ENCODE measurements around the gene CFTR. TPM values are rescaled to one million over a fixed set of nuclear protein-coding genes. Genes with fewer than 3 reads are reported as not detected.

The CFTR gene
- total RNA-seq, 2 experiments from 2014 or later, result not detected

GRCh38 chr7:117572856-117573620, 93.2 kb downstream of the CFTR start:
- Mint-ChIP-seq H3K27ac (no peak overlapping the region), H3K4me3 (no peak overlapping the region), H3K4me1 (no peaks in the 10 kb centered on the region), H3K9me3 (no peaks in the 10 kb centered on the region), H3K36me3 (ENCODE audit: low read depth) (no peaks in the 10 kb centered on the region), H3K27me3 (no peaks in the 10 kb centered on the region)
- POLR2A ChIA-PET, result no interaction called here
- CTCF ChIA-PET, result interaction anchor here (0.5 kb wide), 1 partner anchor 143 kb away, joined by 3 read pairs; no protein-coding TSS in a partner anchor
- DNase-seq, result no peak

DNA sequence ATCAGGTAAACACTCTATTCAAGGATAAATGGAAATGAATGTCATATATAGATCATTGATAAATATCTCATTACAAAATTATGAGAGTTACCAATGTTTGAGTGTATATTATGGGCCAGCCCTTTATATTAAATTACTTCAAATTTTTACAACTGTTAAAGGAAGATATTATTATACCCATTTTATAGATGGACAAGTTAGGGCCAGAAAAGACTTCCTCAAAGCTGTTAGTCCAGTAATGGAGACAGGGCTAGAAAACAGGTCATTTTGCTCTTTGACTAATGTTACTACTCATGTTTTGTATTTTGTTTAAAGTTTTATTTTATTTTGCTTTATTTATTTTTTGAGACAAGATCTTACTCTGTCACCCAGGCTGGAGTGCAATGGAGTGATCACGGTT, 101.6 kb downstream of the CFTR start:
- ChIA-PET CTCF (no interaction called here), POLR2A (no interaction called here)
- Mint-ChIP-seq H3K4me3 (no peak overlapping the region), H3K27ac (no peak overlapping the region), H3K27me3 (no peaks in the 10 kb centered on the region), H3K9me3 (no peaks in the 10 kb centered on the region), H3K4me1 (no peaks in the 10 kb centered on the region), H3K36me3 (ENCODE audit: low read depth) (no peaks in the 10 kb centered on the region)
- DNase-seq, result no peak

DNA sequence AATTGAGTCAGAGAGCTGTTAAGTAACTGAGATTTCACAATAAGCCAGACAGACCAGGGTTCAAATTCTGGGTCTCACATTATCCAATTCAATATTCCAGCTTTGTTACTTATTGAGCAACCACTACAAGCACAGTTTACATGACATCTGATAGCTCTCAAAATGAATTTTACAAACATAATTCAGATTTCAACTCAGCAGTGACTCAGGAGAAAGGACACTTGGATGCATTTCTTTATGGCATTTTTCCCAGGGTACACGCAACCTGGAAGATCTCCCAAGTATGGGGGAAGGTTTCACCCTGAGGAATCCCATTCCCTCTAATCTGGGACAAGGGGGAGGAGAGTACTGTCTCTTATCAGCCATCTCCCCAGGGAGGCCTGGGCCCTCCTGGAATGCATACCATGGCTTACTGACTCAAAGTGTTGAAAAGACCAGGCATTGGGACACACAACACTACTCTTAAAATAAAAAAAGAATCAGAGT, 102.4 kb downstream of the CFTR start:
- no peaks in the 10 kb centered on the region for H3K9me3 Mint-ChIP-seq
- no peaks in the 10 kb centered on the region for H3K36me3 Mint-ChIP-seq (ENCODE audit: low read depth)
- ChIA-PET POLR2A (no interaction called here), CTCF (no interaction called here)
- H3K4me3 Mint-ChIP-seq, result no peak overlapping the region
- no peak overlapping the region for H3K27ac Mint-ChIP-seq
- DNase-seq, result no peak
- no peaks in the 10 kb centered on the region for H3K27me3 Mint-ChIP-seq
- no peaks in the 10 kb centered on the region for H3K4me1 Mint-ChIP-seq

DNA sequence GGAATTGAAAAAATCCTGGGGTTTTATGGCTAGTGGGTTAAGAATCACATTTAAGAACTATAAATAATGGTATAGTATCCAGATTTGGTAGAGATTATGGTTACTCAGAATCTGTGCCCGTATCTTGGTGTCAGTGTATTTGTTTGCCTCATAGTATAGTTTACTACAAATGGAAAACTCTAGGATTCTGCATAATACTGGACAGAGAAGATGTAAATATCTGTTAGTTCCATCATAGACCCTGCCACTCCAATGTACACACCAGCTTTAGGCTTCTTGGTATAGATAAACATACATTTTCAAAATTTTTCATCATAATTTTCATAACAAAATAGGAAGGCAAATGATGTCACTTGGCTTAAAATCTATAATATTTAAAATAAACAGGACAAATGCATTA, 108.1 kb downstream of the CFTR start:
- H3K27me3 Mint-ChIP-seq, result no peaks in the 10 kb centered on the region
- no peaks in the 10 kb centered on the region for H3K9me3 Mint-ChIP-seq
- DNase-seq, result no peak
- no peak overlapping the region for H3K4me3 Mint-ChIP-seq
- H3K36me3 Mint-ChIP-seq (ENCODE audit: low read depth), result no peaks in the 10 kb centered on the region
- H3K4me1 Mint-ChIP-seq, result peaks cover 8% of the 10 kb centered on the region
- POLR2A ChIA-PET, result no interaction called here
- no peak overlapping the region for H3K27ac Mint-ChIP-seq
- CTCF ChIA-PET, result no interaction called here

GRCh38 chr7:117588352-117588794, 108.5 kb downstream of the CFTR start:
- Mint-ChIP-seq H3K4me1 (peaks cover 8% of the 10 kb centered on the region), H3K4me3 (no peak overlapping the region), H3K36me3 (ENCODE audit: low read depth) (no peaks in the 10 kb centered on the region), H3K9me3 (no peaks in the 10 kb centered on the region), H3K27ac (no peak overlapping the region), H3K27me3 (no peaks in the 10 kb centered on the region)
- POLR2A ChIA-PET, result no interaction called here
- CTCF ChIA-PET, result no interaction called here
- DNase-seq, result no peak

DNA sequence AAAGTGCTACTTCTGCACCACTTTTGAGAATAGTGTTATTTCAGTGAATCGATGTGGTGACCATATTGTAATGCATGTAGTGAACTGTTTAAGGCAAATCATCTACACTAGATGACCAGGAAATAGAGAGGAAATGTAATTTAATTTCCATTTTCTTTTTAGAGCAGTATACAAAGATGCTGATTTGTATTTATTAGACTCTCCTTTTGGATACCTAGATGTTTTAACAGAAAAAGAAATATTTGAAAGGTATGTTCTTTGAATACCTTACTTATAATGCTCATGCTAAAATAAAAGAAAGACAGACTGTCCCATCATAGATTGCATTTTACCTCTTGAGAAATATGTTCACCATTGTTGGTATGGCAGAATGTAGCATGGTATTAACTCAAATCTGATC, 110.4 kb downstream of the CFTR start:
- Mint-ChIP-seq H3K4me3 (no peak overlapping the region), H3K9me3 (no peaks in the 10 kb centered on the region), H3K4me1 (peaks cover 8% of the 10 kb centered on the region), H3K27ac (no peak overlapping the region), H3K36me3 (ENCODE audit: low read depth) (no peaks in the 10 kb centered on the region), H3K27me3 (no peaks in the 10 kb centered on the region)
- ChIA-PET CTCF (no interaction called here), POLR2A (no interaction called here)
- DNase-seq, result no peak

GRCh38 chr7:117592011-117592635, 112.3 kb downstream of the CFTR start:
- POLR2A ChIA-PET, result no interaction called here
- Mint-ChIP-seq H3K27me3 (no peaks in the 10 kb centered on the region), H3K4me3 (no peak overlapping the region), H3K4me1 (peaks cover 8% of the 10 kb centered on the region), H3K36me3 (ENCODE audit: low read depth) (no peaks in the 10 kb centered on the region), H3K27ac (no peak overlapping the region), H3K9me3 (no peaks in the 10 kb centered on the region)
- CTCF ChIA-PET, result no interaction called here
- no peak for DNase-seq

- CTCF ChIA-PET, result no interaction called here
- Mint-ChIP-seq H3K4me1 (no peaks in the 10 kb centered on the region), H3K9me3 (no peaks in the 10 kb centered on the region), H3K27me3 (no peaks in the 10 kb centered on the region), H3K27ac (no peak overlapping the region), H3K4me3 (no peak overlapping the region), H3K36me3 (ENCODE audit: low read depth) (no peaks in the 10 kb centered on the region)
- no peak for DNase-seq
- POLR2A ChIA-PET, result no interaction called here
Observed at GRCh38 chr7:117596134-117596533, 116.3 kb downstream of the CFTR start.

DNA sequence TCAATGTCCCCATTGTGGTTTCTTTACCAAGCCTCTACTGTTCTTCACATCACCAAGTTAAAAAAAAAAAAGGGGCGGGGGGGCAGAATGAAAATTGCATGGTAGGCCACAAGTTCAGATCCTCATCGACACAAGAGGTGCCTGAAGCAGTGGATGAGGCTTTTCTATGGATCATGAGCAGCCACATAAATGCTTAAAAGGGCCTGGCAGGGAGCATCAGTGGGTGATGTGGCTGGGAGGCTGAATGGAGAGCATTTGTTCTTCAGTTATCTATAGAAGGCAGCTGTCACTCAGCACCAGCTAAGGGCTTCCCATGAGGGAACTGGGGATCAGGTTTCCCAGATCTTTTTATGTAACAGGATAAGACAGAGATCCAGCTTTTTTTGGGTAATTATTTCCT, 117.9 kb downstream of the CFTR start:
- Mint-ChIP-seq H3K27ac (no peak overlapping the region), H3K9me3 (no peaks in the 10 kb centered on the region), H3K27me3 (no peaks in the 10 kb centered on the region), H3K4me1 (no peaks in the 10 kb centered on the region), H3K36me3 (ENCODE audit: low read depth) (no peaks in the 10 kb centered on the region), H3K4me3 (no peak overlapping the region)
- no peak for DNase-seq
- CTCF ChIA-PET, result no interaction called here
- POLR2A ChIA-PET, result no interaction called here

DNA sequence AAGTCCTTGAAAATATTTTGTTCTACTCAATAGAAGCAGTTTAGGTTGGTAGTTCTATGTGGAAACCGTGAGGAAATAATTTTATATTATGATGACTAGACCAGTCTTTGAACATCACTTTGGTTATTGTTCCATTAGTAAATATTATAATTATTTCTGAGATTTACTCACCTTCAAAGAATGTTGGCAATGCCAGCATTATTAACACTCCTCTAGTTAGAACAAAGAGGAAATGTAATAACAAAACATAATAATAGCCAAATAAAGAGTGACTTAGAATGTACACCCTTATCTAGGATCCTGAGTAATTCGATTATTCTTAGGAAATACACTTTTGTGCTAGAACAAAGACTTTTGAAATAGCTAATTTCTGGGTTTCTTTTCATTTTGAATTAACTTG, 121.1 kb downstream of the CFTR start:
- H3K27ac Mint-ChIP-seq, result no peak overlapping the region
- CTCF ChIA-PET, result no interaction called here
- H3K36me3 Mint-ChIP-seq (ENCODE audit: low read depth), result no peaks in the 10 kb centered on the region
- H3K9me3 Mint-ChIP-seq, result no peaks in the 10 kb centered on the region
- no peaks in the 10 kb centered on the region for H3K4me1 Mint-ChIP-seq
- no peak overlapping the region for H3K4me3 Mint-ChIP-seq
- no peak for DNase-seq
- no peaks in the 10 kb centered on the region for H3K27me3 Mint-ChIP-seq
- POLR2A ChIA-PET, result no interaction called here

GRCh38 chr7:117603627-117604026, 123.8 kb downstream of the CFTR start:
- ChIA-PET CTCF (no interaction called here), POLR2A (no interaction called here)
- no peak for DNase-seq
- no peaks in the 10 kb centered on the region for H3K27me3 Mint-ChIP-seq
- H3K9me3 Mint-ChIP-seq, result no peaks in the 10 kb centered on the region
- no peaks in the 10 kb centered on the region for H3K4me1 Mint-ChIP-seq
- H3K36me3 Mint-ChIP-seq (ENCODE audit: low read depth), result no peaks in the 10 kb centered on the region
- H3K27ac Mint-ChIP-seq, result no peak overlapping the region
- H3K4me3 Mint-ChIP-seq, result no peak overlapping the region

DNA sequence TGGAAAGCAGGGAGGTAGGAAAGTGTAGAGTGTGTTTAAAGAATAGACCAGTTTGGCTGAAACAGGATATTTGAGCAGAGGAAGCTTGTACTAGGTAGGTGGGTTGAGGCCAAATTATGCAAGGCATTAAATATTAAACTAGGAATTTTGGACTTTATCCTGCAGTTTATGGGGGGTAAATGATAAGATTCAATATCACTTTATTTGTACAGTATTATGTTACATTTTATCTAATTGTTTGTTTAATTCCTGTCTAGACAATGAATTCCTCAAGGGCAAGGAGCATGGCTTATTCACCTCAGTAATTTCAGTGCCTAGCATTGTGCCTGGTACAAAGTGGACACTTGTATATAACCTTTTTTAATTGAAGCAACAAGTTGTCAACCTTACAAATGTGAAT, 125.9 kb downstream of the CFTR start:
- Mint-ChIP-seq H3K9me3 (no peaks in the 10 kb centered on the region), H3K27ac (no peak overlapping the region), H3K4me3 (no peak overlapping the region), H3K4me1 (no peaks in the 10 kb centered on the region), H3K27me3 (no peaks in the 10 kb centered on the region), H3K36me3 (ENCODE audit: low read depth) (no peaks in the 10 kb centered on the region)
- POLR2A ChIA-PET, result no interaction called here
- no peak for DNase-seq
- CTCF ChIA-PET, result no interaction called here

- Mint-ChIP-seq H3K27me3 (no peaks in the 10 kb centered on the region), H3K27ac (no peak overlapping the region), H3K4me1 (no peaks in the 10 kb centered on the region), H3K4me3 (no peak overlapping the region), H3K36me3 (ENCODE audit: low read depth) (no peaks in the 10 kb centered on the region), H3K9me3 (no peaks in the 10 kb centered on the region)
- DNase-seq, result no peak
- ChIA-PET CTCF (no interaction called here), POLR2A (no interaction called here)
Observed at GRCh38 chr7:117606132-117606531, 126.3 kb downstream of the CFTR start.

DNA sequence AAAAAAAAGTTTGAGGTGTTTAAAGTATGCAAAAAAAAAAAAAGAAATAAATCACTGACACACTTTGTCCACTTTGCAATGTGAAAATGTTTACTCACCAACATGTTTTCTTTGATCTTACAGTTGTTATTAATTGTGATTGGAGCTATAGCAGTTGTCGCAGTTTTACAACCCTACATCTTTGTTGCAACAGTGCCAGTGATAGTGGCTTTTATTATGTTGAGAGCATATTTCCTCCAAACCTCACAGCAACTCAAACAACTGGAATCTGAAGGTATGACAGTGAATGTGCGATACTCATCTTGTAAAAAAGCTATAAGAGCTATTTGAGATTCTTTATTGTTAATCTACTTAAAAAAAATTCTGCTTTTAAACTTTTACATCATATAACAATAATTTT, 130.6 kb downstream of the CFTR start:
- Mint-ChIP-seq H3K4me1 (no peaks in the 10 kb centered on the region), H3K36me3 (ENCODE audit: low read depth) (no peaks in the 10 kb centered on the region), H3K27me3 (no peaks in the 10 kb centered on the region), H3K27ac (no peak overlapping the region), H3K4me3 (no peak overlapping the region), H3K9me3 (no peaks in the 10 kb centered on the region)
- DNase-seq, result no peak
- CTCF ChIA-PET, result no interaction called here
- POLR2A ChIA-PET, result no interaction called here

Measured in activated CD4-positive, alpha-beta memory T cell treated with anti-CD3 and anti-CD28 coated beads, Interleukin-2, amount 10 ng/mL, durations not matched to agents 7 days and 5 days (primary cell).